IPS-20b (cell line): Measurements from ENCODE around the gene PTPRM.

Experiments used
- H3K27ac ChIP-seq: one replicate; pipeline ENCODE4 v1.5.1; 2013; ENCODE audit warnings: low read length
- H3K27me3 ChIP-seq: 2 replicates; pipeline ENCODE4 v1.6.1; 2013; ENCODE audit warnings: mild to moderate bottlenecking, low read length, inconsistent platforms; ENCODE audit not compliant: insufficient read depth
- H3K36me3 ChIP-seq: 2 replicates; pipeline ENCODE4 v1.6.1; 2013; ENCODE audit warnings: low read depth, mild to moderate bottlenecking, inconsistent platforms, low read length, moderate library complexity; ENCODE audit not compliant: insufficient read depth
- H3K4me1 ChIP-seq: 2 replicates; pipeline ENCODE4 v1.6.1; 2013; ENCODE audit warnings: mild to moderate bottlenecking, control low read depth, inconsistent platforms, low read length, moderate library complexity; ENCODE audit not compliant: insufficient read depth
- H3K4me3 ChIP-seq: 2 replicates; pipeline ENCODE4 v1.5.1; 2013; ENCODE audit warnings: mild to moderate bottlenecking, low read length, inconsistent platforms
- H3K9ac ChIP-seq: 2 replicates; pipeline ENCODE4 v1.6.1; 2013; ENCODE audit warnings: low read depth, mild to moderate bottlenecking, inconsistent platforms, low read length, moderate library complexity
- H3K9me3 ChIP-seq: 2 replicates; pipeline ENCODE4 v1.6.1; 2013; ENCODE audit warnings: mild to moderate bottlenecking, low read depth, low read length, inconsistent platforms; ENCODE audit not compliant: insufficient read depth

Gene PTPRM

GRCh38 chr18:7722955-7723354 lies 155.8 kb downstream of the PTPRM start:
- no peaks in the 10 kb centered on the region for H3K9me3 ChIP-seq
- no peak overlapping the region for H3K27ac ChIP-seq
- H3K4me1 ChIP-seq, result peaks cover 22% of the 10 kb centered on the region
- H3K27me3 ChIP-seq, result no peaks in the 10 kb centered on the region
- no peak overlapping the region for H3K9ac ChIP-seq
- no peaks in the 10 kb centered on the region for H3K36me3 ChIP-seq
- no peak overlapping the region for H3K4me3 ChIP-seq

GRCh38 chr18:7723558-7723957 lies 156.4 kb downstream of the PTPRM start:
- H3K4me3 ChIP-seq, result no peak overlapping the region
- no peak overlapping the region for H3K9ac ChIP-seq
- no peaks in the 10 kb centered on the region for H3K36me3 ChIP-seq
- no peaks in the 10 kb centered on the region for H3K27me3 ChIP-seq
- peaks cover 26% of the 10 kb centered on the region for H3K4me1 ChIP-seq
- no peaks in the 10 kb centered on the region for H3K9me3 ChIP-seq
- H3K27ac ChIP-seq, result no peak overlapping the region

DNA sequence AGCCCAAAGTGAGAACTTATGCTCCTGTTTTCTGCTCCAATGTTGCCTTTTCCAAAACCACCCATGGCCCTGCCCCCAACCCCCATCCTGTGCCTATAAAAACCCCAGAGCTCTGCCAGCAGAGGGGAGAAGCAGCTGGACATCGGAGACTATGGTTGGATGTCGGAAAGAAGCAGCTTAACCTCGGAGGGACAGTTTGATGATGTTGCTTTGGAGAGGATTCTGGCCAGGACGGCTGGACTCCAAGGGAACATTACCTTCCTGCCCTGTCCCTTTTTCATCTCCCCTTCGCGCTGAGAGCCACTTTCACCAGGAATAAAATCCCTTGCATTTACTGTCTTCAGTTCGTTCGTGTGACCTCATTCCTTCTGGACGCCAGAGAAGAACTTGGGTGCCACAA lies 158.4 kb downstream of the PTPRM start:
- H3K27ac ChIP-seq, result no peak overlapping the region
- H3K9ac ChIP-seq, result no peak overlapping the region
- H3K4me3 ChIP-seq, result no peak overlapping the region
- H3K27me3 ChIP-seq, result no peaks in the 10 kb centered on the region
- no peaks in the 10 kb centered on the region for H3K9me3 ChIP-seq
- H3K4me1 ChIP-seq, result peaks cover 26% of the 10 kb centered on the region
- H3K36me3 ChIP-seq, result no peaks in the 10 kb centered on the region

- no peak overlapping the region for H3K9ac ChIP-seq
- H3K4me3 ChIP-seq, result no peak overlapping the region
- H3K27me3 ChIP-seq, result no peaks in the 10 kb centered on the region
- H3K36me3 ChIP-seq, result no peaks in the 10 kb centered on the region
- no peak overlapping the region for H3K27ac ChIP-seq
- H3K9me3 ChIP-seq, result no peaks in the 10 kb centered on the region
- H3K4me1 ChIP-seq, result peaks cover 26% of the 10 kb centered on the region
Observed at GRCh38 chr18:7725897-7726296, 158.8 kb downstream of the PTPRM start.

GRCh38 chr18:7726522-7726921 lies 159.4 kb downstream of the PTPRM start:
- Histone ChIP-seq H3K4me1 (peaks cover 26% of the 10 kb centered on the region), H3K4me3 (no peak overlapping the region), H3K9ac (no peak overlapping the region), H3K27ac (no peak overlapping the region), H3K9me3 (no peaks in the 10 kb centered on the region), H3K36me3 (no peaks in the 10 kb centered on the region), H3K27me3 (no peaks in the 10 kb centered on the region)

- Histone ChIP-seq H3K27ac (no peak overlapping the region), H3K9ac (no peak overlapping the region), H3K27me3 (no peaks in the 10 kb centered on the region), H3K9me3 (no peaks in the 10 kb centered on the region), H3K4me1 (peaks cover 26% of the 10 kb centered on the region), H3K36me3 (no peaks in the 10 kb centered on the region), H3K4me3 (no peak overlapping the region)
Observed at GRCh38 chr18:7727361-7728076, 160.4 kb downstream of the PTPRM start.

- Histone ChIP-seq H3K9ac (no peak overlapping the region), H3K27me3 (no peaks in the 10 kb centered on the region), H3K4me3 (no peak overlapping the region), H3K27ac (no peak overlapping the region), H3K9me3 (peaks cover 8% of the 10 kb centered on the region; the same call in 1 of the 2 replicates), H3K36me3 (no peaks in the 10 kb centered on the region), H3K4me1 (peaks cover 21% of the 10 kb centered on the region)
Observed at GRCh38 chr18:7728297-7728696, 161.2 kb downstream of the PTPRM start.

DNA sequence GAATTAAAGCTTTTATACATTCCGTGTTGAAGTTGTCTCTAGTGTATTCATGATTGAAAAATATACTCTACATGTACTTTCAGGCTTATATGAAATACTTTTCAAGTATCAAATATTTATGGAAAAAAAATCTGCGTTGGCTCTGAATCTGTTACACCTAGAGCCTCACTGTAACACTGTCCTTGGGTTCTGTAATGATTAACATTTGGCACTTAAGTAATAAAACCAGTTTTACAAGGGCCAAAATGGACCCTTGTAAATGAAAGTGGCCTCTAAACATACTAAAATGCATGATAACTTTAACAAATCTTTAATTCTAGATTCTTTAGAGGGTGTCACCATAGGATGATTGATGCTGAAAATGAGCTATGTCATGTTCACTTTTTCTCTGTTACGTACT lies 162.8 kb downstream of the PTPRM start:
- H3K27ac ChIP-seq, result no peak overlapping the region
- H3K27me3 ChIP-seq, result no peaks in the 10 kb centered on the region
- H3K9me3 ChIP-seq, result peaks cover 8% of the 10 kb centered on the region; the same call in 1 of the 2 replicates
- peaks cover 17% of the 10 kb centered on the region for H3K4me1 ChIP-seq
- H3K4me3 ChIP-seq, result no peak overlapping the region
- no peaks in the 10 kb centered on the region for H3K36me3 ChIP-seq
- no peak overlapping the region for H3K9ac ChIP-seq

GRCh38 chr18:7730682-7731081 lies 163.6 kb downstream of the PTPRM start:
- peaks cover 8% of the 10 kb centered on the region; the same call in 1 of the 2 replicates for H3K9me3 ChIP-seq

GRCh38 chr18:7733642-7734041 lies 166.5 kb downstream of the PTPRM start:
- peaks cover 8% of the 10 kb centered on the region; the same call in 1 of the 2 replicates for H3K9me3 ChIP-seq
- peaks cover 4% of the 10 kb centered on the region; the same call in 1 of the 2 replicates for H3K4me1 ChIP-seq
- H3K36me3 ChIP-seq, result no peaks in the 10 kb centered on the region
- H3K27me3 ChIP-seq, result no peaks in the 10 kb centered on the region
- H3K27ac ChIP-seq, result peak overlapping the region; percentile 29
- H3K9ac ChIP-seq, result no peak overlapping the region
- H3K4me3 ChIP-seq, result no peak overlapping the region

More at GRCh38 chr18:7730682-7731081, 163.6 kb downstream of the PTPRM start:
- H3K27me3 ChIP-seq, result no peaks in the 10 kb centered on the region
- no peak overlapping the region for H3K9ac ChIP-seq
- H3K4me3 ChIP-seq, result no peak overlapping the region
- H3K4me1 ChIP-seq, result peaks cover 12% of the 10 kb centered on the region; the same call in 1 of the 2 replicates
- H3K36me3 ChIP-seq, result no peaks in the 10 kb centered on the region
- H3K27ac ChIP-seq, result no peak overlapping the region

- Histone ChIP-seq H3K27ac (no peak overlapping the region), H3K36me3 (no peaks in the 10 kb centered on the region), H3K9ac (no peak overlapping the region), H3K4me3 (no peak overlapping the region), H3K9me3 (peaks cover 8% of the 10 kb centered on the region; the same call in 1 of the 2 replicates), H3K4me1 (peaks cover 13% of the 10 kb centered on the region; the same call in 1 of the 2 replicates), H3K27me3 (no peaks in the 10 kb centered on the region)
Observed at GRCh38 chr18:7735196-7735595, 168.1 kb downstream of the PTPRM start.

DNA sequence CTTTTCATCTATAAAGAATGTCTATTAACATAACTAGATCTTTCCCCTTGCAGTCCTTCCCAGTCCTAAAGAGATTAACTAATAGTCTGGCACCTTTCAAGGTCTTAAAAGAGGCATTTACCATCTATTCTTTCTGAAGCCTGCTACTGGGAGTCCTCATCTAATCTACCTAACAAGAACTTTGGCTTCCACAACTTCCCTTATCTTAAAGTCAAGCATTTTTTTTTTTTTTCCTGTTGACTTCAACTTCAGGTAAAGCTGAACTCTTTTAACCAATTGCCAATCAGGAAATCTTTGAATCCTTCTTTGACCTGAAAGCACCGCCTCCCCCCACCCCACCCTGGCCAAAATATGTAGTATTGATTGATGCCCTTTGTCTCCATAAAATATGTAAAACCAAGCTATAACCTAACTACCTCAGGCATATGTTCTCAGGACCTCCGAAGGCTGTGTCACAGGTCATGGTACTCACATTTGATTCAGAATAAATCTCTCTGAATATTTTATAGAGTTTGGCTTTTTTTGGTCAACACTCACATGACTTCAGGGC lies 168.6 kb downstream of the PTPRM start:
- Histone ChIP-seq H3K9ac (no peak overlapping the region), H3K4me1 (peaks cover 14% of the 10 kb centered on the region; the same call in 1 of the 2 replicates), H3K4me3 (no peak overlapping the region), H3K27me3 (no peaks in the 10 kb centered on the region), H3K9me3 (peaks cover 8% of the 10 kb centered on the region; the same call in 1 of the 2 replicates), H3K36me3 (no peaks in the 10 kb centered on the region), H3K27ac (no peak overlapping the region)
